GM18526 (cell line): ENCODE results near the gene BACH1.

Experiments used
- POLR2A ChIP-seq: IDR thresholded peaks from 3 replicates; pipeline ENCODE4 v1.6.1; 2011; ENCODE audit not compliant: insufficient read length; ENCODE audit errors: extremely low read depth

The BACH1 gene

DNA sequence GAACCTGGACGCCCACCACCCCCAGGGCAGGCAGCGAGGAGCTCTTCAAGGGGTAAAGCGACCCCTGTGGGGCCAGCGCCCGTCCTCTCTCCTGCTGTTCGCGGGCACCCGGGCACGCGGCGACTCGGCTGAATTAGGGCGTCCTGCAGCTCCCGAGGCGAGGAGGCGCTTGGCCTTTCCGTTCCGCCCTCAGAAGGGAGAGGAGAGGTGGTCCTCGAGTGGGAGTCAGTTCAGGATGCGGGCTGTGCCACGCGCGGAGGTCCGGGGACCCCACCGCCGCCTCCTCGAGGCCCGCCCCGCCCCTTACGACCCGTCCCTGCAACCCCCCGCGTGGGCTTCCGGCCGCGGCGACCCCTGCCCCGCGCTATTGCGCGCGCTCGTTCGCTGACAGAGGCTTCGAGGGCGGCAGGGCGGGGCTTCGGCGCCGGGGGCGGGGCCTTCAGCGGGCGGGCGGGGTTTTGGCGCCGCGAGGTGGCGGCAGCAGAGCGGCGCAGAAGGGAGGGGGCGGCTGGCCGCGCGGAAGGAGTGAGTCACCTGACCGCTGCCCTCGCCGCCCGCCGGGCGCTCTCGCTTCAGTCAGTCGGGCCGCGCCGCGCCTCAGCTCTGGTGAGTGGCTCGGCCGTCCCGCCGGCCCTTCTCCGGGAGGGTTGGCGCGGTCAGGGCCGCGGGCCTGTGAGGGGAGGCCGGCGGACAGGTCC, at the start of gene BACH1:
BACH1 (plus strand) TSS at position 575 of the 698 bp plus-strand sequence. CDS start 22,359 bp downstream, outside the sequence.
- peak; percentile 90 for TF ChIP-seq POLR2A

DNA sequence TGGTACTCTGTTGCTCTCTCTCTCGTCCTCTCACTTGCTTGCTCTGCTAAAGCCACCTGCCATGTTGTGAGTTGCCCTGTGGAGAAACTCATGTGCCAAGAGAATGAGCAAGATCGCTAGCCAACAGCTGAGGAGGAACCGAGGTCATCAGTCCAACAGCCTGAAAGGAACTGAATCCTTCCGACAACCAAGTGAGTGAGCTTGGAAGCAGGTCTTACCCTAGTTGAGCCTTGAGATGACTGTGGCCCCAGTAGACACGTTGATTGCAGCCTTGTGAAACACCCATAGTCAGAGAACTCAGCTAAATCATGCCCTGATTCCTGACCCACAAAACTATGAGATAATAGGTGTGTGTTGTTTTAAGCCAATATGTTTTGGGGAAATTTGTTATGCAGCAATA, 48.1 kb upstream of the BACH1 start:
- TF ChIP-seq POLR2A = no peak

DNA sequence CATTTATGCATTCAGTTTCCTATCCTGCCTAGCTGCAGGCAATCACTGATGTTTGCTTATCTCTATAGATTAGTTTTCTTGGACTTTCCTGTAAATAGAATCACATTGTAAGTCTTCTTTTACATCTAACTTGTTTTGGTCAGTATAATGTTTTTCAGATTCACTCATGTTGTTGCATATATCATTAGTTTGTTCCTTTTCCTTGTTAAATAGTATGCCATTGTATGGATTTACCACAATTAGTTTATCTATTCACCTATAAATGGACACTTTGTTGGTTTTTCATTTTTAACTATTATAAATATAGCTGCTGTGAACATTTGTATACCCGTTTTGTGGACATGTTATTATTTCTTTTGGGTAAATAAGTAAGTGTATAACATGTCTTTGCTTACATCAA, 44.2 kb upstream of the BACH1 start:
- TF ChIP-seq POLR2A = no peak

DNA sequence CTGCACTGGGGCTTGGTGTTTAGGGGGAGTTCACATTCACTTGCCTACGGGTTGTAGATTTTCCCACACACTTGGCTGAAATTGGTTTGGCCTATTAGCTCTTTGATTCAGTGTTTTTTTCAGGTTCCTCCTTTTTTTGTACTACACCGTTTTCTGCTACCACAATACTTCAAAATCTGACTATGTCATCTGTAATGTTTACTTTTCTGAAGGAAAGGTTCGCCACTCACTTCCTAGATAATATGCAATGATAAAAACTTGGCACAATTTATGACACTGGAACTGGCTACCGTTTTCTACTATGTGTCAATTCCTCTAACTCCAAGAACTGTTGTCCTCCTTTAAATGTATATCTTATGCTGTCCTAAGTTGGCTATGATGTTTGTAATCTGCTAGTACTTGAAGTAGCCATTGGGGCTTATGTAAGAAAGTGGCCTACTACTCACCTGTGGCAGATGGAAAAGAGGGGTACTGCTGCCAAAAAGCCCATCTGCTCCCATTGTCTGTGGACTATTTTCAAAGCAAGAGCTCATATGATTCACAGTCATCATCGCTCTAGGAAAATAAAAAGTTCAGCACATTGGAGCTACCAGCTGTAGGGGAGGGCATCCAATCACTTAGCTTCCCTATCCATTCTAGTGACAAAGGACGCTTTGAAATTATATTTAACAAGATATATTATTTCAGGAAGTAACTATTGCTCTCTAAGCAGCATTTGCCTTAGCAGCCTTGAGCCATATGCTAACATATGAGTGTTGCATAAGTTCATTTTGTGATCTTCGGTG, 42.4 kb upstream of the BACH1 start:
- no peak for TF ChIP-seq POLR2A

DNA sequence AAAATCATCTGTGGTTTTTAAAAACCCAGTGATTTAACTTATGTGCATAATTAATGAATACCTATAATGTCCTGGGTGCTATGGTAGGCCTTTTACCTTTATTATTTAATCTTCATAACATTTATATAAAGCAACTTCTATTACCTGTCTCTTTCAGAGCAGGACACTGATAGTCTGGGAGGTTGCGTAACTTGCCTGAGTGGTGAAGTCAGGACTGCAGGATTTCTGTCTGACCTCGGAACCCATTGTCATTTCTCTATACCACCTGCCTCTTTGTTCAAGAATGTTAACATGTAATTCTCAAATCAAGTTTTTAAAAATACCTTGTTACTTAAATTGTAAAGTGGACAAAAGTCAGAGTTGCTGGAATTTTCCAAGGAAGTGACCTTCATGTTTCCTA, 41.0 kb upstream of the BACH1 start:
- no peak for TF ChIP-seq POLR2A

DNA sequence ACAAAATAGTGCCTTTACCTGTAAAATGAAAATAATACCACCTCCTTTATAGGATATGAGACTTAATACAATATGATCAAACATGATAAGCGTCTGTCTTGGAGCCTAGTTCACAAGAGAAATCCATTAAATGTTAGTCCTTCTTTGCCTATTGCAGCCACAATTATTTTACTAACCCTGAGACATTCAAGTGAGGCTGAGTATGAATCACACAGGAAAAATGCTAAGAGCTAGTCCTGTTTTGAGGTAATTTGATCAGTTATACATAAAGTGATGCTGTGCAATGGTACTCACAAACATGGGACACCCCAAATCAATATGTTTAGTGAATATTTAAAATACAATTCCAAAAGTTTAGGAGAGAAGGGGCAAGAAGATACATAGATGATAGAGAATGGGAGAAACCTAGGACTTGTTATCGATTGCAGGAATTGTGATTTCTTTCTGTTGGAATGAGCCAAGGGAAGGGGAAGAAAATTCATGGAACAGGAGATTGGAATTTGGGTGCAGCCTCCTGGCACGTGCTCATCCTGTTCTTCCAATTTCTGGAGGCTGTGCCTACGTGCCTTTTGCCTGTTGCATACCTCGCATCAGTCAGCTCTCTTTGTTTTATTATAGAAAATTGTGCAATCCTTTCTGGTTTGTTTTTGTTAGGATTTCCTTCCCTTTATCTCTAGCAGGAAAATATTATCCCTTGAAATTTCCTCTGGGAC, 39.9 kb upstream of the BACH1 start:
- TF ChIP-seq POLR2A = no peak

DNA sequence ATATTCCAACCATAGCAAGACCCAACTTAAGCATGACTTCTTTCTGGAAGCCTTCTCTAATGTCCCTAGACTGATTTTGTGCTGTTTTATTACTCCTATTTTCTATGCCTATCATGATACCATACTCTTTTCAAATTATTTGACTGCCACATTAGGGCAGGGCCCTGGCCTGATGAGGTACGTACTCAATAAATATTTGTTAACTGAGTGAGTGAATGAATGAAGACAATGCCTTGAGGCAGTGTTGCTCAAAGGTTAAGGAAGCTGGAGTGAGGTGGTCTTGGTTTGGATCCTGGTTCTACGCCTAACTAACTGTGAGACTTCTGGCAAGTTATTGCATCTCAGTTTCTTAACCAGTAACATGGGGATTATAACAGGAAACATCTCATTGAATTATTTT, 38.3 kb upstream of the BACH1 start:
- TF ChIP-seq POLR2A = no peak

DNA sequence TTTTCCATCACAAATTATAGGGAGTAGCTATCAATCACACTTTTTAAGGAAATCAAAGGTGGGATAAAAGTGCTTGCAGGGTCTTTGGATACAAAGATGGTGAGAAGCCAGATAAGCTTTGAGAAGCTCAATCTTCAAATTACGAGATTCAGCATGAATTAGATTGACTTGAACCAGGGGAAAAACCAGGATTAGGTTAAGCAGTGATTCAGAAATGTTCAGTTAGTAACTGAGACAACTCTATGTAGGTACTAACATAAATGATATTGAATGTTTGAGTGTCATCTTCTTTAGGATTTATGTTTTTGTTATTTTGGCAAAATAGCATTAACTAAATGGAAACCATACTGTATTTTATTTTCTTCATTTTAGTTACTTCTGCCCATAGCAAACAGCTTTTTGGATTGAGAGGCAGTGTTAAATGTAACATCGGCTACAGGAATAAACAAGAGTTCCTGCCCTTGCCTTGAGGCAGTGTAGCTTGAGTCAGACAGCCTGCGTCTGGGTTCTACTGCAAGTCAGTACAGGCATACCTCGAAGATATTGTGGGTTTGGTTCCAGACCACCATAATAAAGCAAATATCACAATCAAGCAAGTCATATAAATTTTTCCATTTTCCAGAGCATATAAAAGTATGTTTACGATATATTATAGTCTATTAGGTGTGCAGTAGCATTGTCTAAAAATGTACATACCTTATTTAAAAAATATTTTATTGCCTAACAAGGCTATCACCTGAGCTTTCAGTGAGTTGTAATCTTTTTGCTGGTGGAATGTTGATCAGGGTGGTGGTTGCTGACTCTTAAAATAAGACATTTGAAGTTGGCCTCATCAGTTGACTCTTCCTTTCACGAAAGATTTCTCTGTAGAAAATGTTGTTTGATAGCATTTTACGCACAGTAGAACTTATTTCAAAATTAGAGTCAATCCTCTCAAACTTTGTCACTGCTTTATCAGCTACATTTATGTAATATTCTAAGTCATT, 36.9 kb upstream of the BACH1 start:
- TF ChIP-seq POLR2A = no peak

DNA sequence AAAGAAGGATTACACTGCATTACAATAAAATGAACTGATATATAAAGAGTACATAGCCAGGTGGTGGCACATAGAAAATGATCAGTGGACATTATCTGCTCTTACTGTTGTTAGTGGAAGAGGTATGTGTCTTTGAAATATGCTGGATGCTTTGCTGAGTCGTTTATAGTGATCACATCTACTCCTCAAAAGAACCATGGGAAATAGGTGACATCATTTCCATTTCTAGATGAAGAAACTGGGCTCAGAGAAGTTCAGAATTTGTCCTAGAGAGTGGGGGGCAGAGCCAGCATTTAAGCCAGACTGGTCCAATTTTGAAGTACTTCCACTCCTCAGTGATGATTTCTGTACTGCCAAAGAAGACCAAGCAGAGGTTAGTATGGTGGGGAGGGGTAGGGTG, 34.0 kb upstream of the BACH1 start:
- no peak for TF ChIP-seq POLR2A

DNA sequence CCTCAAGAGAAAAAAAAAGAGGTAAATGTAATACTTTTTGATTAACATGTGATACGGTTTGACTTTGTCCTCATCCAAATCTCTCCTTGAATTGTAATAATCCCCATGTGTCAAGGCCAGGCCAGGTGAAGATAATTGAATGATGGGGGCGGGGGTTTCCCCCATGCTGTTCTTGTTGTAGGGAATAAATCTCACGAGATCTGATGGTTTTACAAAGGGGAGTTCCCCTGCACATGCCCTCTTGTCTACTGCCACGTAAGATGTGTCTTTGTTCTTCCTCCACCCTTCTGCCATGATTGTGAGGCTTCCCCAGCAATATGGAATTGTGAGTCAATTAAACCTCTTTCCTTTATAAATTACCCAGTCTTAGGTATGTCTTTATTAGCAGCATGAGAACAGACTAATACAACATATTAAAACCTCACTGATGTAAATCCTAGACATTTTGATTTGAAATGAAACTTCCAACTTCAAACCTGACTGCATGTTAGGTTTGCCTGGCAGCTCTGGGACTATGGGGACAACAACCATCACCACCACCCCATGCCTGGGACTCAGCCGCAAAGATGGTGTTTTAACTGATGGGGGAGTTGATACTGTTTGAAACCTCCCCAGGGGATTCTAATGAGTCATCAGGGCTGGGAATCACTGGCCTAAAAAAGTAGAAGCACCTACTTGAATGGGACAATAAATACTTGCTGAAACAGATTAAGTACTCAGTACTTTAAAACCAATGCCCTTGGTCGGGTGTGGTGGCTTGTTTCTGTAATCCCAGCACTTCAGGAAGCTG, 32.8 kb upstream of the BACH1 start:
- no peak for TF ChIP-seq POLR2A

DNA sequence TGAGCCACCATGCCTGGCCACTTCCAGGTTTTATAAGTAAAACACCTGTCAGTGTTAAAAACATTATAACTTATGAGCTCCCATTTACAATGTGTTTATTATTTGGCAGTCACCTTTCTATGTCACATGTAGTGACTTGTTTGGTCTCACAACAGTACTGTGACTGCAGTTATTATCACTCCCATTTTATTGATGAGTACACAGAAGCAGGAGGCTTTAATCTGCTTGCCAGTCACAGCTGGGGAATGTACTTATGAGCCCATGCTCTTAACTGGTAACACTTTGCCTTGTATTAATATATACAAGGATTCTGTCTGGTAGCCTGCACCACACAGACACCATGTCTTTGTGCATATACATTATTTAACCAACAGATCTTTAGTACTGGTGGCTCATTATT, 31.1 kb upstream of the BACH1 start:
- no peak for TF ChIP-seq POLR2A

DNA sequence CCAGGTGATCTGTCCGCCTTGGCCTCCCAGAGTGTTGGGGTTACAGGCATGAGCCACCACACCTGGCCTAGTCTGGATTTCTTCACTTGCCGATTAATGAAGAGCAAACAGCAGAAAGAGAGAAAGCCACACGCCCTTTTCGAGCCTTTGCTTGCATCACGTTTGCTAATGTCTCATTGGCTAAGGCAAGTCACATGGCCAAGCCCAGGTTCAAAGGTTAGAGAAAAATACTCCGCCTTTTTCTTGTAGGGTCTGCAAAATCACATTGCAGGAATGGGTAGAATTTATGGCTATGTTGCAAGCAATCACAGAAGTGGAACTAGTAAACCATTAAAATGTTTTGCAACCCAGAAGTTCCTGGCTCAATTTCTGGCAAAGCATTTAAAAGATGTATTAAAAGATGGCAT, 26.8 kb upstream of the BACH1 start:
- no peak for TF ChIP-seq POLR2A

DNA sequence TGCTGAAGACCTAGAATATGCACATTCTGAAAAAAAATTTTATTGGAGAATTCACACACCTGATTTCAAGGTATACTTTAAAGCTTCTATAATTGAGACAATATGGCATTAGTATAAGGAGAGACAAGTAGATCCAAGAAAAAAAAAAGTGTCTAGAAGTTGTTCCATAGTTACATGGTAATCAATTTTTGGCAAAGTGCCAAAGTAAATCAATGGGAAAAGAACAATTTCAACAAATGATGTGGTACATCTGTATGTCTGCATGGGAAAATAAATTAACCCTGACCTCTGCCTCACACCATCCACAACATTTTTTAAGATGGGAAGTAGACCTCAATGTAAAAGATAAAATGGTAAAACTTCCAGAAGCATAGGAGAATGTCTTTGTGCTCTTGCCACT, 21.3 kb upstream of the BACH1 start:
- no peak for TF ChIP-seq POLR2A

DNA sequence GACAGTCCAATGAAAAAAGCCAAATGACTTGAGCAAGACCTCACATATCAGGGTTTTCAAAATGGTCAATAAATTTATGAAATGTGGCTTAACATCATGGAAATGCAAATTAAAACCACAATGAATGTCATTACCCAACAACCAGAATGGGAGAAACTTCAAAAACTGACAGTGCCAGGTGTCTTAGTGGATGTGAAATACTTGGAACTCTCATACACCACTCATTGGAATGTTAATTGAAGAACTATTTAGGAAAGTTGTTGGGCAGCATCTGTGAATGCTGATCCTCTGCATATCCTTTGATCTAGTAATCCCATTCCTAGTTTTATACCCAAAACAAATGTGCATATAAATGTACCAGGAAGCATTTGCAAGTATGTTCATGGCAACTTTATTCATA, 19.2 kb upstream of the BACH1 start:
- TF ChIP-seq POLR2A = no peak

DNA sequence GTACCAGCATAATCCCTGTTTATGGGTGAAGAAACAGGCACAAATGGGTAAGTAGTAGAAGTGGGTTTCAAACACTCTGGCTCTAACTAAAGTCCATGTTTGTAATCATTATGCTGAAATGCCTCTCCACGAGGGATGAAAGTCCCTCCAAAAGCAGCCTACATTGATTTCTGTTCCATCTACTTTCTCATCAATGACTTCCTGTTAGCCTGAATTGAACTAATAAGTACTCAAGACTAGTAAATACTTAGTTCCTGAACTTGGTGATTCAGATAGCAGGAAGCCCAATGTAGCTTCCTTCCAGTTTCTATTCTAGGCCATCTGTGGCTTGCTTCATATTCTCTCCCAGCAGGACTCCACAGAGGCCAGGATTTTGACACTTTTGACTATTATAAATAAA, 11.3 kb upstream of the BACH1 start:
- TF ChIP-seq POLR2A = no peak

DNA sequence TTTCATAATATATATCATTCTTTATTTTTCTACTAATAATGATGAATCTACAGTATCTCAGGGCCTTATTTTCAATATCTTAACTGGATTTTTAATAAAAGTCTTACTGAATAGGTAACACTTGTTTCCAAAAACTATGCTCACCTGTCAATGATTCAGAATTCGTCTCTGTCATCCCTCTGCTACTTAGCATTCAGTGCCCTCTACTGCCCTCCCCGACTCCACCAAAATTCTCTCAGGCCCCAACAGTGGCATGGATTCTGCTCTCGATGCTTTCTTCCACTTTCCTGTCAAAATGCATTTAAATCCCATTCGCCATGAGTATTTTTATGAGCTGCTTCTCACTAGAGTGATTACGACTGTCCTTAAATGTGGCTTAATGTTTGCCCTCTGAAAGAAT, 10.5 kb upstream of the BACH1 start:
- TF ChIP-seq POLR2A = no peak
